ENCODE results near the gene TMOD3. TPM values are rescaled to one million over a fixed set of nuclear protein-coding genes. Genes with fewer than 3 reads are reported as not detected.

Gene TMOD3
- total and polyA plus RNA-seq, 2 of the 8 experiments (the other 6 are each of a cell fraction or from before 2014, with no cell fraction given) = 3.9 to 29.0 TPM

DNA sequence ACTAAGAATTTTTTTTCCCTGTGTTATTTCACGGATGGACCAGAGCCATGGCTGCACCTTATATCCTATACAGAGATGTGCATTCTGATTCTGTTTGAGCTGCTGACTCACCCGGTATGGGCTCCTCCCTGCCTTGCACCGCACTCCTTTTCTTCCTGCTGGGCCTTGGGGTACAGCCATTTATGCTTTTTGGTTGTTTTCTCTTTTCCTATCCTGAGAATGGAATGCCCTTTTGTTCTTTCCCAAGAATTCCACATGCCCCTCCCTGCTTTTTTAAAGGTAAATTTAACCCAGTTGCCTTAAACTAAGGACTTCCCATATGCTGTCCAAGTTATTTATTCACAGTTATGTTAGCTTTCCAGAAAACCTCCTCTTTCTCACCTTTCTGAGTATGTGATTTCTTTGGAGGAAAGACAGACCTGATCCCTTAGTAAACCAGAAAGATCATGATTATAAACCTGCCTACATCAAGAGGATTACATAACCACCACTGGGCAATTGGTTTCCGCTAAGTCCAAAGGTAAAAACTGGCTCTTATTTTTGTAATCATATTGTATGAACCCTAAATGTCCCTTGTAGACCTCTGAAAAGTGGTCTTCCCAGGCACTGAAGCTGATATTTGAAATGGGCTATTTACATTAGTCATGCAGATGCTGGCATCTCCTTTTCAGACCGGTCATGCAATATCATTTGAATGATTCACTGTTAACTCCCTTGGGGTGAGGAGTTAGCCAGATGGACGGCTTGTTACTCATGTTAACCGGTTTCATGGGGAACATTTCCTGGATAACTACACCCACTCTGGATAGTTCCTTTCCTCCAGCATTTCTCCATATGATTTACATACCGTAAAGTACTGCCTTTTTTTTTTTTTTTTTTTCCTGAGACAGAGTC is 45.5 kb downstream of the TMOD3 start (continued):
- TF ChIP-seq HDAC6 (IDR thresholded peaks at IDR 0.05; ENCODE audit: low read depth, low read length) = no peak
- no peak for TF ChIP-seq RXRA (IDR thresholded peaks at IDR 0.05; ENCODE audit: insufficient read depth, low read depth, low read length)
